ENCODE data around the gene ATXN7L1. TPM values are rescaled to one million over a fixed set of nuclear protein-coding genes. Genes with fewer than 3 reads are reported as not detected.

Gene ATXN7L1, protein sequence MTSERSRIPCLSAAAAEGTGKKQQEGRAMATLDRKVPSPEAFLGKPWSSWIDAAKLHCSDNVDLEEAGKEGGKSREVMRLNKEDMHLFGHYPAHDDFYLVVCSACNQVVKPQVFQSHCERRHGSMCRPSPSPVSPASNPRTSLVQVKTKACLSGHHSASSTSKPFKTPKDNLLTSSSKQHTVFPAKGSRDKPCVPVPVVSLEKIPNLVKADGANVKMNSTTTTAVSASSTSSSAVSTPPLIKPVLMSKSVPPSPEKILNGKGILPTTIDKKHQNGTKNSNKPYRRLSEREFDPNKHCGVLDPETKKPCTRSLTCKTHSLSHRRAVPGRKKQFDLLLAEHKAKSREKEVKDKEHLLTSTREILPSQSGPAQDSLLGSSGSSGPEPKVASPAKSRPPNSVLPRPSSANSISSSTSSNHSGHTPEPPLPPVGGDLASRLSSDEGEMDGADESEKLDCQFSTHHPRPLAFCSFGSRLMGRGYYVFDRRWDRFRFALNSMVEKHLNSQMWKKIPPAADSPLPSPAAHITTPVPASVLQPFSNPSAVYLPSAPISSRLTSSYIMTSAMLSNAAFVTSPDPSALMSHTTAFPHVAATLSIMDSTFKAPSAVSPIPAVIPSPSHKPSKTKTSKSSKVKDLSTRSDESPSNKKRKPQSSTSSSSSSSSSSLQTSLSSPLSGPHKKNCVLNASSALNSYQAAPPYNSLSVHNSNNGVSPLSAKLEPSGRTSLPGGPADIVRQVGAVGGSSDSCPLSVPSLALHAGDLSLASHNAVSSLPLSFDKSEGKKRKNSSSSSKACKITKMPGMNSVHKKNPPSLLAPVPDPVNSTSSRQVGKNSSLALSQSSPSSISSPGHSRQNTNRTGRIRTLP
- 10 to 100 TPM; 12.3 to 28.8 (median 21.0) TPM for total RNA-seq

GRCh38 chr7:105876091-105876963, at the start of gene ATXN7L1:
Gene ATXN7L1, minus strand, starts transcription at chr7:105876599. Its CDS starts 41 bp downstream, at chr7:105876558.
- H3K36me3 ChIP-seq, result no peaks in the 10 kb centered on the region
- no peaks in the 10 kb centered on the region for H3K9me3 ChIP-seq
- peak within 1 kb of the TSS; percentile 77 to 96 (median 84) for H3K4me3 ChIP-seq
- TF ChIP-seq POLR2A (IDR thresholded peaks at IDR 0.05) (peak; percentile 79), POLR2AphosphoS5 (IDR thresholded peaks at IDR 0.05) (peak; percentile 86 to 88 (median 87)), EP300 (IDR thresholded peaks at IDR 0.05; ENCODE audit: low read depth) (no peak)
- TF ChIP-seq, protein P1, sequence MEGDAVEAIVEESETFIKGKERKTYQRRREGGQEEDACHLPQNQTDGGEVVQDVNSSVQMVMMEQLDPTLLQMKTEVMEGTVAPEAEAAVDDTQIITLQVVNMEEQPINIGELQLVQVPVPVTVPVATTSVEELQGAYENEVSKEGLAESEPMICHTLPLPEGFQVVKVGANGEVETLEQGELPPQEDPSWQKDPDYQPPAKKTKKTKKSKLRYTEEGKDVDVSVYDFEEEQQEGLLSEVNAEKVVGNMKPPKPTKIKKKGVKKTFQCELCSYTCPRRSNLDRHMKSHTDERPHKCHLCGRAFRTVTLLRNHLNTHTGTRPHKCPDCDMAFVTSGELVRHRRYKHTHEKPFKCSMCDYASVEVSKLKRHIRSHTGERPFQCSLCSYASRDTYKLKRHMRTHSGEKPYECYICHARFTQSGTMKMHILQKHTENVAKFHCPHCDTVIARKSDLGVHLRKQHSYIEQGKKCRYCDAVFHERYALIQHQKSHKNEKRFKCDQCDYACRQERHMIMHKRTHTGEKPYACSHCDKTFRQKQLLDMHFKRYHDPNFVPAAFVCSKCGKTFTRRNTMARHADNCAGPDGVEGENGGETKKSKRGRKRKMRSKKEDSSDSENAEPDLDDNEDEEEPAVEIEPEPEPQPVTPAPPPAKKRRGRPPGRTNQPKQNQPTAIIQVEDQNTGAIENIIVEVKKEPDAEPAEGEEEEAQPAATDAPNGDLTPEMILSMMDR (IDR thresholded peaks at IDR 0.05), result peak in 4 of 5 experiments; percentile 6 to 62 (median 54)
- peaks cover 5 to 31% (median 22%) of the 10 kb centered on the region in 4 donors for H3K4me1 ChIP-seq
- in situ Hi-C loops (cut with MboI; ENCODE audit: low pct_ligation_motif_present in 1 of 4, low pct_unique_long_range_greater_than_20kb in 1 of 4, low sequenced_read_pairs in 3 of 4), result no loop called here
- intact Hi-C loops (cut with DNase I; ENCODE audit: low total_unique reads), result loop anchor here (5.0 to 10.0 kb wide), 3 partner anchors 114 to 222 kb away; no protein-coding TSS in a partner anchor
- WGBS, 2 donors (ENCODE audit: low coverage in 1 of 2), result 1% methylated on average over 58 of the region's 77 CpGs; no CpG with 5 or more reads in 1 of the 2 donors
- H3K27ac ChIP-seq, result peak within 1 kb of the TSS; percentile 91 to 94 (median 92)
- DNase-seq, result peak; percentile 96
- no peaks in the 10 kb centered on the region for H3K27me3 ChIP-seq

DNA sequence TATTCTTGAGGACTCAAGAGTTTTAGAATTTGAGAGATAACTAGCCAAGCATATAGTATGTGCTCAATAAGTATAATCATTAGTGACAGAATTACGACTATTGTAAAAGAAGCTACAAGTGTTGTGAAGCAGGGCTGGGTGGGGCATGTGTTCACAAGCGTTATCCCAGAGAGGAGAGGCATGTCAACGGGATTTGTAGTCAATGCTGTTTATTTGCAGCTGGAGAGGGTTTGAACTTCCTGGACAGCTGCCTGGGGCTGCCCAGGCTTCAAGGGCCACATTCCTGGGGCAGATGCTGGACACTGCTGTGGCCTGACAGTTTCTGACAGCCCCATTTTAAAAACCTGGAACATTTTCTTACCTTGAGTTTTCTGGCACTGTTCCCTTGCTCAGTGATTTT, 49.7 kb upstream of the ATXN7L1 start:
- TF ChIP-seq POLR2AphosphoS5 (IDR thresholded peaks at IDR 0.05), result no peak
- no peak for TF ChIP-seq POLR2A (IDR thresholded peaks at IDR 0.05)
- no peak for TF ChIP-seq EP300 (IDR thresholded peaks at IDR 0.05; ENCODE audit: low read depth)
- Histone ChIP-seq H3K27me3 (no peaks in the 10 kb centered on the region), H3K4me3 (no peak overlapping the region), H3K36me3 (no peaks in the 10 kb centered on the region), H3K9me3 (no peaks in the 10 kb centered on the region), H3K27ac (no peak overlapping the region), H3K4me1 (no peaks in the 10 kb centered on the region)
- no peak for DNase-seq
- intact Hi-C loops (cut with DNase I; ENCODE audit: low total_unique reads), result no loop called here
- in situ Hi-C loops (cut with MboI; ENCODE audit: low pct_ligation_motif_present in 1 of 4, low pct_unique_long_range_greater_than_20kb in 1 of 4, low sequenced_read_pairs in 3 of 4), result no loop called here
- 34 to 43% methylated on average over 3 of the region's 3 CpGs for WGBS, 2 donors (ENCODE audit: low coverage in 1 of 2)

DNA sequence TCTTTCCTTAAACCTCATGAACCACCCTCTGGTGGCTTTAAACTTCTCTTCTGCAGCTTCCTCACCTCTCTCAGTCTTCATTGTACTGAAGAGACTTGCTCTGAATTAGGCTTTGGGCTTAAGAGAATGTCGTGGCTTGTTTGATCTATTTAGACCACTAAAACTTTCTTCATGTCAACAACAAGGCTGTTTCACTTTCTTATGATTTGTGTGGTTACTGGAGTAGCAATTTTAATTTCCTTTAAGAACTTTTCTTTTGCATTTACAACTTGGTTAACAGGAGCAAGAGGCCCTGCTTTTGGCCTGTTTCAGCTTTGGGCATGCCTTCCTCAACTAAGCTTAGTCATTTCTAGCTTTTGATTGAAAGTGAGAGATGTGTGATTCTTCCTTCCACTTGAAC, 48.5 kb upstream of the ATXN7L1 start:
- in situ Hi-C loops (cut with MboI; ENCODE audit: low pct_ligation_motif_present in 1 of 4, low pct_unique_long_range_greater_than_20kb in 1 of 4, low sequenced_read_pairs in 3 of 4), result no loop called here
- Histone ChIP-seq H3K9me3 (no peaks in the 10 kb centered on the region), H3K4me3 (no peak overlapping the region), H3K4me1 (peaks cover 0 to 3% (median 0%) of the 10 kb centered on the region in 4 donors), H3K27ac (no peak overlapping the region), H3K27me3 (no peaks in the 10 kb centered on the region), H3K36me3 (no peaks in the 10 kb centered on the region)
- TF ChIP-seq, protein P1 (IDR thresholded peaks at IDR 0.05), result no peak
- TF ChIP-seq EP300 (IDR thresholded peaks at IDR 0.05; ENCODE audit: low read depth) (no peak), POLR2A (IDR thresholded peaks at IDR 0.05) (no peak), POLR2AphosphoS5 (IDR thresholded peaks at IDR 0.05) (no peak)
- intact Hi-C loops (cut with DNase I; ENCODE audit: low total_unique reads), result no loop called here
- DNase-seq, result no peak
- WGBS, 2 donors (ENCODE audit: low coverage in 1 of 2), result 58 to 67% methylated on average over 1 of the region's 1 CpG

DNA sequence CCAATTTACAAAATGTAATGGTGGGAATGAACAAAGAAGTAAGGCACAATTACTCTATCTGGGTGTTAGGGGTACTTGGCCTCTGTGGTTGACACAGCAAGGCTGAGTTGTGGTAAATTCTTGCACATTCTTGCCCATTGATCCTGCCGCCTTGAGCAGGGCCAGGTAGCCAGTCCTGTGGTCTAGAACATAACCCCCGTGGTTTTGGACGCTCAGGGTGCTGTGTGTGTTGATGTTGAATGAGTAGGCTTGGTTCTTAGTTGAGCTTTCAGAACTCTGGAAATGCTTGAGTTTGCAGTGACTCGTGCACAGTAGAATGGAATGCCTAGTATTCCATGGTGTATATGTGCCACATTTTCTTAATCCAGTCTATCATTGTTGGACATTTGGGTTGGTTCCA, 44.4 kb upstream of the ATXN7L1 start:
- 56 to 83% methylated on average over 1 to 4 of the region's 4 CpGs for WGBS, 2 donors (ENCODE audit: low coverage in 1 of 2)
- H3K4me1 ChIP-seq, result peaks cover 0 to 3% (median 0%) of the 10 kb centered on the region in 4 donors
- no peak overlapping the region for H3K27ac ChIP-seq
- no peaks in the 10 kb centered on the region for H3K36me3 ChIP-seq
- TF ChIP-seq, protein P1 (IDR thresholded peaks at IDR 0.05), result no peak
- TF ChIP-seq POLR2AphosphoS5 (IDR thresholded peaks at IDR 0.05) (no peak), POLR2A (IDR thresholded peaks at IDR 0.05) (no peak), EP300 (IDR thresholded peaks at IDR 0.05; ENCODE audit: low read depth) (no peak)
- DNase-seq, result no peak
- intact Hi-C loops (cut with DNase I; ENCODE audit: low total_unique reads) (no loop called here), in situ Hi-C loops (cut with MboI; ENCODE audit: low pct_ligation_motif_present in 1 of 4, low pct_unique_long_range_greater_than_20kb in 1 of 4, low sequenced_read_pairs in 3 of 4) (no loop called here)
- no peaks in the 10 kb centered on the region for H3K9me3 ChIP-seq
- H3K27me3 ChIP-seq, result no peaks in the 10 kb centered on the region
- H3K4me3 ChIP-seq, result no peak overlapping the region
